Esophagus squamous epithelium (tissue), 4 donors: Measurements from ENCODE around the gene MMS22L.

ENCODE experiments used
- CTCF ChIP-seq, 6 experiments: fragments of 450-650 bp in 4 of 6; fragments of 200-600 bp in 2 of 6; sonication (generic) in 2 of 6; IDR thresholded peaks; one replicate each; pipeline ENCODE4 v1.5.1; 2016 to 2019; ENCODE audit warnings: antibody characterized with exemption in 6 of 6, mild to moderate bottlenecking in 4 of 6, moderate library complexity in 4 of 6
- POLR2A ChIP-seq, 4 donors: fragments of 450-650 bp; IDR thresholded peaks; one replicate each; pipeline ENCODE4 v1.6.1; 2017; ENCODE audit warnings: antibody characterized with exemption in 4 of 4, mild to moderate bottlenecking in 4 of 4, moderate library complexity in 3 of 4

DNA sequence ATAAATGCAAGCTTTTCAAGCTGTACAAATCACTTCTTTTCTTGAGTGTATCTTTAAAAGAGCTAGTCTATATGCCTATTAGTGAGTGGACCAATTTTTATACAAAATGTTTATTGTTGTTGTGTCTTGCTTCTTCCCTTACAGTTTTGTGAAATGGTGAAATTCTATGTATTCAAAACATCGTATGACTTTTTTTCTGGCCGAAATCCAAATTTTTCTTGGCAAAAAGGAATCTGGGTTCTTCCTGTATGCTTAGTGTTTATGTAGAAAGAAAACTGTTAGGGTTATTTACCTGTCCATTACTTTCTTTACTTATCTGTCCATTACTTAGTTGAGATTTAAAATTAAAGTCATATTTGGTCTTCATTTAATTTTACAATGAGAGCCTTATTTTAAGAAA, 153.9 kb downstream of the MMS22L start:
- TF ChIP-seq POLR2A (IDR thresholded peaks at IDR 0.05) (no peak), CTCF (IDR thresholded peaks at IDR 0.05) (no peak)
